GM19452 (cell line): ENCODE measurements around the gene ENKD1.

ENCODE experiments used
- ATAC-seq: cut with Tn5 transposase; IDR thresholded peaks from one replicate; pipeline ENCODE4 v1.9.1; 2021; ENCODE audit not compliant: unreplicated experiment

Gene ENKD1

GRCh38 chr16:67679935-67680897 lies 13.7 kb upstream of the ENKD1 start:
- ATAC-seq: no peak

GRCh38 chr16:67678354-67679023 lies 11.9 kb upstream of the ENKD1 start:
- no peak for ATAC-seq

GRCh38 chr16:67677712-67678111 lies 11.2 kb upstream of the ENKD1 start:
- ATAC-seq: no peak

GRCh38 chr16:67676939-67677338 lies 10.4 kb upstream of the ENKD1 start:
- ATAC-seq: no peak

DNA sequence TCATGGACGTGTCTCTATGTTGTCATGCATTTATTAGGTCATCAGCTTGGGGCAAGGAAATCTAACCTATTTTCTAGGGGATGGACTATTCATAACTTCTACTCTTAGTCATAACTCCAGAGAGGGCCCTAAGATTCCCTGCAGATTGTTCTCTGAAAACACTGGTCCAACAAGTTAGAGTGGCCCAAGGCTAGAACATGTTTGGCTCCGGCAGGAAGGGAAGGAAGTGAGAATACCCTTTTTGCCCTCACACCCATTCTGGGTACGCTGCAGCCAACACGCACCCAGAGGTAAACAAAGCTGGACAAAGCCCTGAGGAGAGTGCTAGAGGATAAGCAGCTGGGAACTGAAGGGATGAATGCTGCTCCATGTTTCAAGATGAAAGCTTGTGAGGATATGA lies 10.0 kb upstream of the ENKD1 start:
- ATAC-seq: no peak

DNA sequence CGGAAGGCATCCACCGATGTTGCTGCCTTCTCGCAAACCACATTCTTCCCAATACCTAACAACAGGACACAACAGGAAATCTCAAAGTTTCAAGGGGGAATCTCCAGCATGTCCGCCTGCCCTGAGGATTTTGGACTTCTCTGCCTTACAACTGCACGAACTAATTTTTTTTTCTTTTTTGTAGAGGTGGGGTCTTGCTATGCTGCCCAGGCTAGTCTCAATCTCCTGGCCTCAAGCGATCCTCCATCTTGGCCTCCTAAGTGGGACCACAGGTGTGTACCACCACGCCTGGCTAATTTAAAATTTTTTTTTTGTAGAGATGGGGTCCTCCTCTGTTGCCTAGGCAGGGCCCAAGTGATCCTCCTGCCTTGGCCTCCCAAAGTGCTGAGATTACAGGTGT lies 9.4 kb upstream of the ENKD1 start:
- ATAC-seq: no peak

- ATAC-seq: no peak
These were observed 9.0 kb upstream of the ENKD1 start for GRCh38 chr16:67675579-67675935.

GRCh38 chr16:67674851-67675578 lies 8.5 kb upstream of the ENKD1 start:
- ATAC-seq: no peak

DNA sequence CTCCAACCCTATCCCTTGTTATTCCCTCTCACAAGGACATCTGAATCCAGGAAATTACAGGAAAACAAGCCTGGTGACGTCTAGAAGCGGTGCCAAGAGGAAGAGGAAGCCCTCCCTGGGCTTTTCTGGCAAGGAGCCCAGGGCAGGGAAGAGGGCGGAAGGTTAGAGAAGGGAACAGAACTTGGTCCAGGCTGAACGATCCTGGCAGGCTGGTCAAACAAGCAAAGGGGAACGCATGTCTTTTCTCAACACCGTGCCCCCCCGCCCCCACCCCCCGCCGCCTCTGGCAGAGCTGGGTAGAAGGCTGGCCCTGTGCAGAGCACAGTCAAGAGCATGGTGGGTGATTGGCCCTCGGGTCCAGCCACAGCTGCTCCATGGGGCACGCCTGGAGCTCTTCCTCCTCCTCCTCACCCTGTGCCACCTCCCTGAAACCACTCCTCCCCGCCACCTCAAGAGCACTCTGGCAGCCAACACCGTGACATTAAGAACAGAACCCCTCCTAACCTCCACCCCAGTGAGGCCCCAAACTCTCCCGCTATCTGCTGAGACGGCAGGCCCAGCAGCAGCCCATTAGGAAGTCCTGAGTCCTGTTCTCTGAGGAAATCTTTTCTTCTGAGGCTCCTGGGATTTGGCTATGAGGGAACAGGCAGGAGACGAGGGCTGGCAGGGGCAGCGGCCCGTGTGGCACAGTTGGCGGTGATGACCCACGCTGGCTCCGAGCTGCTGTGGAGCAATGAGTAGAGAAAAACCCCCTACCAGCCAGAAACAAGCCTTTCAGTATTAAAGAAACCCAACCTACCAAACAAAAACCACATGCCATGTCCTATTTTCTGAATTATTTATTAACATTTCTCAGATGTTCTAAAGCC lies 7.4 kb upstream of the ENKD1 start:
- ATAC-seq: no peak

DNA sequence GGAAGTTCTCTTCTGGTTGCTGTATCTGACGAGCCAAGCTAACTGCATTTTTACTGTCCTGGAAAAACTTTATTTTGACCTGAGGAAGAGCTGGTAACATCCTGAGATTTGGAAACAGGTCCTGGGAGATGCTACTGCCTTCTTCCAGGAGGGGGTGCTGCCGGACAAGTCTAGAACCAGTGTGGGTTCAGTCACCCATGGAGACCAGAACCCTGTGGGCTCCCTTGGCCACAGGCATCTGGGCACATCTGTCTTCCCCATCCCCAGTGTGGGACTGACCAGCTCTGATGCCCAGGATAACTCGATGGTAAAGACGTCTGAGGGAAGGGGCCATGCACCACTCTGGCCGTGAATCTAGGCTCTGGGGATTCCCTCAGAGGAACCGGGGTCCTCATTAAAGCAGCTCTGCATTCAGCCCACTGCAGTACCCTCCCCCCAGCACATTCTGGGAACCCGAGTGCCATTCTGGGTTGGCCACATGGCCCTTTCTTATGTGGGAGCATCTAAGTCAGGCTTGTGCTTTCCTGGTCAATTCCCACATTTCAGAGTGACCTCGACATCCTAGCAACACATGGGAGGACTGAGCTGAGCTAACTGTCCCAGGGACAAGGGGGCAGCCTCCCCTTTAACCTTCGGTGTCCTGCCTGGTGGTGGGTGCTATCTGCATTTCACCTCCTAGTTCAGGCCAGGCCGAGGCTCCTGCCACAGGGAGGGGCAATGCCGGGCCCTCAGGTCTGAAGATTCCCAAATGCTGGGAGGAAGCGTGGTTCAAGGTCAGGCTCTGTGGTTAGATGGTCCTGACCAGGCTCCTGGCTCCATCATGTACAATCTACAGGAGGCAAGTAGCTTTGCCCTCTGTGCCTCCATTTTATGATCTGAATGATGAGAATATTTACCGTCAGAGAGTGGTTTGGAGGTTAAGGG lies 6.5 kb upstream of the ENKD1 start:
- no peak for ATAC-seq

- ATAC-seq: no peak
These were observed 5.8 kb upstream of the ENKD1 start for GRCh38 chr16:67672306-67672705.

- ATAC-seq: no peak
These were observed 3.0 kb upstream of the ENKD1 start for GRCh38 chr16:67669499-67670101.

GRCh38 chr16:67668495-67669157 lies 2.1 kb upstream of the ENKD1 start:
- no peak for ATAC-seq

GRCh38 chr16:67667817-67668494 lies 1.4 kb upstream of the ENKD1 start:
- ATAC-seq: peak; percentile 81

DNA sequence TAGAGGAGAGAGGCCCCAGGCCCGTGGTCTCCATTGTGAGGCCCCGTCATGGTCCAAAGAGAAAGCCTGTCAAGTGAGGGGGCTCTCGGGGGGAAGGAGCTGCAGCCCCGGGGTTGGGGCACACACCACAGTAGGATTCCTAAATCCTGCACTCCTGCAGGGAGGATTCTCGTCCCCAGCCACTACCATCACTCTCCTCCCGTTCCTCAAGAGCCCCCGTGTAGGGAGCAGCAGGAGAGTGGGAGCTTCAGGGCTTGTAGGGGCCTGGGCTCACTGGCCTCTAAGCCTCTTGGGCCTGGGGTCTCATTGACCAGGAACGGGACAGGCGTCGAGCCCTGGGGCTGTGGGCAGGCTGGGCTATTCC lies 885 bp upstream of the ENKD1 start:
- ATAC-seq: no peak

- no peak for ATAC-seq
These were observed 458 bp downstream of the ENKD1 start for GRCh38 chr16:67666032-67666551.

DNA sequence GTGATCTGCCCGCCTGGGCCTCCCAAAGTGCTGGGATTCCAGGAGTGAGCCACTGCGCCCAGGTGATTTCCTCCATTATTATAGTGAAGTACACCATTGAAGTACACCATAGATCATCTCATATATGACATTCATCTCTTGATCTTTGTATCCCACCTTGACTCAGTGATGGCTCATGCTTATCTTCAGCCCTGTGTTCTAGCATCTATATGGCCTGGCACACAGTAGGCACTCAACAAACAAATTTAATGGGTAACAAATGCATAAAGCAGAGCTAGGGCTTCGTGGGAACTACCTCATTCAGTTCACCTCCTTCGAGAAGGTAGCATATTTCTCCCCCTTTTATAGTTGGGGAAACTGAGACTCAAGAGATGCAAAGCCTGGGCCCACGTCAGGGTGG lies 952 bp downstream of the ENKD1 start:
- ATAC-seq: no peak

DNA sequence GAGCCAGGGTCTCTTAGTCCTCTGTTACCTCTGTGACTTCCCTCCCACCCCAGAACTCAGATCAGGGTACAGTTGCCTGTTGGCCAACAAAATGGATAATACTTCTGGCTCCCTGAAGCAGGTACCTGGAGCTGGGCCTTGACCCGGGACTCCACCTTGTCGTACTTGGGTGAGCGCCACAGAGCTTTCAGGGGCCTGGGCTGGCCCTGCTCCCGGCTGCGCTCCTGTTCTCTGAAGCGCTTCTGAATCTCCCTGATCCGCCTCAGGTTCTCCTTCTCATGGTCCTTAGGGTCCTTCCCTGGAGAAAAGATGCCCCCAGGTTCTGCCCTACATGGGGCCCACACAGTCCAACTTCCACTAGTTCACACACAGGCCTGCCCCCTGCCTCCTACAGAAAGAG lies 1.7 kb downstream of the ENKD1 start:
- no peak for ATAC-seq
